AG20443 (cell line): ENCODE results near the gene HMCN1.
"Not testable (repeated sequence)": the region's sequence is repeated elsewhere in the genome, so short reads cannot be mapped to it uniquely, and the experiment has no call there.

Source experiments
- DNase-seq: peaks from one replicate; pipeline ENCODE4 v3.0.0; 2012; ENCODE audit warnings: low spot score, mixed read lengths

Gene HMCN1

GRCh38 chr1:186152620-186153239 lies 418.5 kb downstream of the HMCN1 start:
- DNase-seq: peak; percentile 17

GRCh38 chr1:186154651-186155050 lies 420.5 kb downstream of the HMCN1 start:
- no peak for DNase-seq

- DNase-seq: peak; percentile 63
Observed at GRCh38 chr1:186155594-186155993, 421.4 kb downstream of the HMCN1 start.

GRCh38 chr1:186162895-186163294 lies 428.7 kb downstream of the HMCN1 start:
- not testable (repeated sequence) for DNase-seq

- DNase-seq: no peak
Observed at GRCh38 chr1:186164773-186165172, 430.6 kb downstream of the HMCN1 start.

- DNase-seq: no peak
Observed at GRCh38 chr1:186165303-186165702, 431.1 kb downstream of the HMCN1 start.

- no peak for DNase-seq
Observed at GRCh38 chr1:186167096-186167668, 433.0 kb downstream of the HMCN1 start.

- DNase-seq: no peak
Observed at GRCh38 chr1:186175588-186175987, 441.4 kb downstream of the HMCN1 start.

- DNase-seq: no peak
Observed at GRCh38 chr1:186178426-186179043, 444.3 kb downstream of the HMCN1 start.

GRCh38 chr1:186179231-186179630 lies 445.0 kb downstream of the HMCN1 start:
- DNase-seq: no peak

GRCh38 chr1:186183219-186183618 lies 449.0 kb downstream of the HMCN1 start:
- peak; percentile 53 for DNase-seq

GRCh38 chr1:186183970-186184628 lies 449.9 kb downstream of the HMCN1 start:
- DNase-seq: no peak

GRCh38 chr1:186186251-186186650 lies 452.1 kb downstream of the HMCN1 start:
- not testable (repeated sequence) for DNase-seq

GRCh38 chr1:186187601-186188000 lies 453.4 kb downstream of the HMCN1 start:
- no peak for DNase-seq

- DNase-seq: peak; percentile 70
Observed at GRCh38 chr1:186188004-186188539, 453.9 kb downstream of the HMCN1 start.

GRCh38 chr1:186188736-186189135 lies 454.5 kb downstream of the HMCN1 start:
- no peak for DNase-seq

- no peak for DNase-seq
Observed at GRCh38 chr1:186189156-186189555, 455.0 kb downstream of the HMCN1 start.

- DNase-seq: no peak
Observed at GRCh38 chr1:186191511-186191910, 457.3 kb downstream of the HMCN1 start.

- DNase-seq: no peak
Observed at GRCh38 chr1:186193224-186193623, 459.0 kb downstream of the HMCN1 start.

GRCh38 chr1:186194107-186194756 lies 460.0 kb downstream of the HMCN1 start:
- no peak for DNase-seq

GRCh38 chr1:186195377-186195931 lies 461.3 kb downstream of the HMCN1 start:
- no peak for DNase-seq

- DNase-seq: peak; percentile 69
Observed at GRCh38 chr1:186202271-186202764, 468.1 kb downstream of the HMCN1 start.
